OCI-LY3 (cell line): ENCODE results near the gene GTSE1.

Source experiments
- H2AFZ ChIP-seq: fragments of 200-600, 300-600 bp; shearing (Covaris generic); 2 replicates; pipeline ENCODE4 v1.6.0; 2014; ENCODE audit warnings: antibody characterized with exemption, low read depth, low read length
- H3K27ac ChIP-seq: fragments of 200-600, 300-600 bp; sonication (generic); 2 replicates; pipeline ENCODE4 v1.5.1; 2014; ENCODE audit warnings: mild to moderate bottlenecking, low read length, moderate library complexity, mixed read lengths
- H3K27me3 ChIP-seq: fragments of 200-600, 300-600 bp; sonication (generic); 2 replicates; pipeline ENCODE4 v1.6.1; 2014; ENCODE audit warnings: low read depth, low read length, mixed read lengths
- H3K36me3 ChIP-seq: fragments of 200-600, 300-600 bp; sonication (generic); replicated peaks from 2 replicates; pipeline ENCODE3; 2014; ENCODE audit warnings: low read depth, low read length, mixed read lengths
- H3K4me1 ChIP-seq: fragments of 300-600, 200-600 bp; sonication (generic); 2 replicates; pipeline ENCODE4 v1.6.1; 2014; ENCODE audit warnings: low read length, mixed read lengths
- H3K4me2 ChIP-seq: fragments of 200-600, 300-600 bp; sonication (generic); 2 replicates; pipeline ENCODE4 v1.6.1; 2014; ENCODE audit warnings: low read length, mixed read lengths
- H3K4me3 ChIP-seq: fragments of 300-600, 200-600 bp; sonication (generic); 2 replicates; pipeline ENCODE4 v1.5.1; 2014; ENCODE audit warnings: antibody characterized with exemption, mild to moderate bottlenecking, low read length, moderate library complexity
- H3K79me2 ChIP-seq: fragments of 300-600, 200-600 bp; shearing (Covaris generic); 2 replicates; pipeline ENCODE4 v1.6.1; 2014; ENCODE audit warnings: mild to moderate bottlenecking, low read length, mixed read lengths
- H3K9ac ChIP-seq: fragments of 300-600, 200-600 bp; shearing (Covaris generic); 2 replicates; pipeline ENCODE4 v1.6.0; 2014; ENCODE audit warnings: mild to moderate bottlenecking, low read length, moderate library complexity
- H3K9me3 ChIP-seq: fragments of 200-600, 300-600 bp; shearing (Covaris generic); 2 replicates; pipeline ENCODE4 v1.6.1; 2014; ENCODE audit warnings: low read length, mixed read lengths; ENCODE audit not compliant: insufficient read depth
- H4K20me1 ChIP-seq: fragments of 200-600, 300-600 bp; sonication (generic); 2 replicates; pipeline ENCODE4 v1.6.1; 2016; ENCODE audit warnings: low read length, mixed read lengths; ENCODE audit not compliant: insufficient read depth
- EZH2phosphoT487 ChIP-seq: fragments of 200-600 bp; shearing (Covaris generic); IDR thresholded peaks from 2 replicates; pipeline ENCODE4 v1.6.1; 2018; ENCODE audit warnings: antibody characterized with exemption, mixed run types, low read depth
- TF ChIP-seq, protein P1 (sequence below): fragments of 200-600, 300-600 bp; sonication (generic); IDR thresholded peaks from 2 replicates; pipeline ENCODE4 v1.5.1; 2014; ENCODE audit warnings: antibody characterized with exemption, low read length, low read depth

GTSE1 gene

GRCh38 chr22:46267431-46268279, 29.0 kb upstream of the GTSE1 start, which contains the start of gene TTC38:
Gene TTC38 (plus strand): TSS chr22:46268008. CDS start chr22:46268040, 32 bp downstream.
- H2AFZ ChIP-seq: peak within 1 kb of the TSS; percentile 81
- H3K9ac ChIP-seq: peak within 1 kb of the TSS; percentile 67
- peaks cover 9% of the 10 kb centered on the region for H3K4me1 ChIP-seq
- no peaks in the 10 kb centered on the region for H3K36me3 ChIP-seq
- H3K4me2 ChIP-seq: peak within 1 kb of the TSS; percentile 66
- no peak for TF ChIP-seq EZH2phosphoT487
- TF ChIP-seq, protein P1, sequence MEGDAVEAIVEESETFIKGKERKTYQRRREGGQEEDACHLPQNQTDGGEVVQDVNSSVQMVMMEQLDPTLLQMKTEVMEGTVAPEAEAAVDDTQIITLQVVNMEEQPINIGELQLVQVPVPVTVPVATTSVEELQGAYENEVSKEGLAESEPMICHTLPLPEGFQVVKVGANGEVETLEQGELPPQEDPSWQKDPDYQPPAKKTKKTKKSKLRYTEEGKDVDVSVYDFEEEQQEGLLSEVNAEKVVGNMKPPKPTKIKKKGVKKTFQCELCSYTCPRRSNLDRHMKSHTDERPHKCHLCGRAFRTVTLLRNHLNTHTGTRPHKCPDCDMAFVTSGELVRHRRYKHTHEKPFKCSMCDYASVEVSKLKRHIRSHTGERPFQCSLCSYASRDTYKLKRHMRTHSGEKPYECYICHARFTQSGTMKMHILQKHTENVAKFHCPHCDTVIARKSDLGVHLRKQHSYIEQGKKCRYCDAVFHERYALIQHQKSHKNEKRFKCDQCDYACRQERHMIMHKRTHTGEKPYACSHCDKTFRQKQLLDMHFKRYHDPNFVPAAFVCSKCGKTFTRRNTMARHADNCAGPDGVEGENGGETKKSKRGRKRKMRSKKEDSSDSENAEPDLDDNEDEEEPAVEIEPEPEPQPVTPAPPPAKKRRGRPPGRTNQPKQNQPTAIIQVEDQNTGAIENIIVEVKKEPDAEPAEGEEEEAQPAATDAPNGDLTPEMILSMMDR: no peak
- H3K4me3 ChIP-seq: peak within 1 kb of the TSS; percentile 84
- 0 out of 2 replicates have a peak, but pooled peaks cover 6% of the 10 kb centered on the region for H3K27me3 ChIP-seq
- no peaks in the 10 kb centered on the region for H3K79me2 ChIP-seq
- H4K20me1 ChIP-seq: no peaks in the 10 kb centered on the region
- H3K9me3 ChIP-seq: no peaks in the 10 kb centered on the region
- no peak within 1 kb of the TSS for H3K27ac ChIP-seq

DNA sequence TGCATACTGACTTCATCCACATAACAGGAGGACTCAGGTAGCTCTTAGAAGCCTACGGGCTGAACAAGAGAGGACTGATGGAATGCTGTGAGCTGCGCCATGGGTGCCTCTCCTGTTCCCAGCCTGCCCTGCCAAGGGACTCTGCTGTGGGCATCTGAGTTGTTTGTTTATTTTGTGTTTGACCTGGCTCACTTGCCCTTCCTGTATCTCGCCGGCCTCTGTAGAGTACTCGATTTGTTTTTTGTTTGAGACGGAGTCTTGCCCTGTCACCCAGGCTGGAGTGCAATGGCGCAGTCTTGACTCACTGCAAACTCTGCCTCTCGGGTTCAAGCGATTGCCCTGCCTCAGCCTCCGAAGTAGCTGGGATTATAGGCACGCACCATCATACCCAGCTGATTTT, 27.1 kb upstream of the GTSE1 start:
- no peaks in the 10 kb centered on the region for H3K36me3 ChIP-seq
- no peak overlapping the region for H3K9ac ChIP-seq
- no peak overlapping the region for H3K27ac ChIP-seq
- TF ChIP-seq EZH2phosphoT487: no peak
- TF ChIP-seq, protein P1: no peak
- no peaks in the 10 kb centered on the region for H3K9me3 ChIP-seq
- H3K27me3 ChIP-seq: 0 out of 2 replicates have a peak, but pooled peaks cover 6% of the 10 kb centered on the region
- H3K4me3 ChIP-seq: no peak overlapping the region
- H3K4me2 ChIP-seq: no peak overlapping the region
- no peaks in the 10 kb centered on the region for H3K79me2 ChIP-seq
- H2AFZ ChIP-seq: no peak overlapping the region
- H3K4me1 ChIP-seq: peaks cover 9% of the 10 kb centered on the region
- no peaks in the 10 kb centered on the region for H4K20me1 ChIP-seq

DNA sequence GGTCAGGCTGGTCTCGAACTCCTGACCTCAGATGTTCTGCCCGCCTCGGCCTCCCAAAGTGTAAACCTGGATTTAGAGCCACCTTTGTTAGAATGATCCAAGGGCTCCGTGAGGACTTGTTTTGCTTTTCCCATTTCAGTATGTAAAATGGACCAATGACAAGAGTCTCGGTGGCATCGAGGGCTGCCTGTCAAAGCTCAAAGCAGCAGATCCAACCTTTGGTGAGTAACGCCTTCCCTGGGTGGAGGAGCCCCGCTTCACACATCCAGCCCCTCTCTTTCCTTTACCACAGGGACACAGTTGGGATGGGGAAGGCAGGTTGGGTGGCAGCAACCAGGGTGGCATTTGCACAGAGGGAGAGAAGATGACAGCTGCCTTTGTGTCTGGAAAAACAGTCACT, 24.5 kb upstream of the GTSE1 start:
- no peak overlapping the region for H3K4me3 ChIP-seq
- no peaks in the 10 kb centered on the region for H3K9me3 ChIP-seq
- no peak overlapping the region for H3K4me2 ChIP-seq
- H3K4me1 ChIP-seq: peaks cover 6% of the 10 kb centered on the region
- H3K36me3 ChIP-seq: peaks cover 10% of the 10 kb centered on the region
- H4K20me1 ChIP-seq: no peaks in the 10 kb centered on the region
- H2AFZ ChIP-seq: no peak overlapping the region
- H3K27me3 ChIP-seq: no peaks in the 10 kb centered on the region
- no peak overlapping the region for H3K9ac ChIP-seq
- no peaks in the 10 kb centered on the region for H3K79me2 ChIP-seq
- H3K27ac ChIP-seq: no peak overlapping the region
- TF ChIP-seq EZH2phosphoT487: no peak
- TF ChIP-seq, protein P1: no peak

DNA sequence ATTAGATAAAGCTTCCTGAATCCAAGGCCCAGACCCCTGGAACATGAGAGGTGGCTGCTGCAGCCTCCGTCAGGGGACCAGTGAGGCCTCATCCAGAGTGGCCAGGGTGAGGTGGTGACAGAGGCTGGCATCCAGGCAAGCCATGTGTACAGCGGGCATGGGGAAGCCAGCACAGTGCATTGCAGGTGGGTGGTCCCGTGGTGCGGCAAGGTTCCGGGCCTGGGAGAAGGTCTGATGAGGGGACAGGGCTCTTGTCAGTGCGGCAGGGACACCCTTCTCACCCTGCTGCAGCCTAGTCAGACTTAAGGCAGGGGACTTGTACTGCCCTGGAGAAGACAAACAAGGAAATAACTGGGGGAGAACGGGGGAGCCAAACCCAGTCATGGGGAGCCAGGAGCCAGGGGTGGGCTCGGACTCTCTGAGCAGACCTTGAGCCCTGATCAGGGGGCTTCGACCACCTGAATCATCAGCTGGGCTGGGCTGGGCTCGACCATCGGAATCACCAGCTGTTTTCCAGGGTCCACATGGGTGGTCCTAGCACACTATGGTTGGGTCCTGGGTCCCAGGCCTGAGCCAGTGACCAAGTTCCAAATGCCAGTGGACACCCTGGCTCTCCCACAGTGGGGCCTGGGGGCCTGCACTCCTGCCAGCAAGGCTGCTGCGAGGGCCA, 23.8 kb upstream of the GTSE1 start:
- TF ChIP-seq EZH2phosphoT487: no peak
- TF ChIP-seq, protein P1: no peak
- H4K20me1 ChIP-seq: no peaks in the 10 kb centered on the region
- no peak overlapping the region for H2AFZ ChIP-seq
- H3K4me3 ChIP-seq: no peak overlapping the region
- peaks cover 10% of the 10 kb centered on the region for H3K36me3 ChIP-seq
- H3K9ac ChIP-seq: no peak overlapping the region
- H3K79me2 ChIP-seq: no peaks in the 10 kb centered on the region
- no peaks in the 10 kb centered on the region for H3K27me3 ChIP-seq
- H3K4me1 ChIP-seq: peaks cover 4% of the 10 kb centered on the region
- no peak overlapping the region for H3K27ac ChIP-seq
- no peaks in the 10 kb centered on the region for H3K9me3 ChIP-seq
- no peak overlapping the region for H3K4me2 ChIP-seq
